SK-N-MC (cell line): Measurements from ENCODE around the gene SHROOM3.

Source experiments
- EZH2 ChIP-seq: fragments of 200-600 bp; sonication (generic); IDR thresholded peaks from one replicate; pipeline ENCODE4 v1.6.1; 2017; ENCODE audit warnings: antibody characterized with exemption
- FOXP2 ChIP-seq: optimal IDR thresholded peaks from 2 replicates; pipeline ENCODE3; 2011; ENCODE audit warnings: mild to moderate bottlenecking, moderate library complexity; ENCODE audit not compliant: insufficient read depth; ENCODE audit errors: extremely low read length, control extremely low read depth
- POLR2AphosphoS5 ChIP-seq: IDR thresholded peaks from 2 replicates; pipeline ENCODE4 v1.6.1; 2012; ENCODE audit warnings: mild to moderate bottlenecking, low read depth, low read length, borderline replicate concordance

- no peak for TF ChIP-seq EZH2
- TF ChIP-seq FOXP2, result no peak
- TF ChIP-seq POLR2AphosphoS5, result no peak
Observed at GRCh38 chr4:76689145-76689817, 254.3 kb downstream of the SHROOM3 start.
